ENCODE measurements around the gene LRMDA.
"Not testable (repeated sequence)": the region's sequence is repeated elsewhere in the genome, so short reads cannot be mapped to it uniquely, and the experiment has no call there.

LRMDA gene

DNA sequence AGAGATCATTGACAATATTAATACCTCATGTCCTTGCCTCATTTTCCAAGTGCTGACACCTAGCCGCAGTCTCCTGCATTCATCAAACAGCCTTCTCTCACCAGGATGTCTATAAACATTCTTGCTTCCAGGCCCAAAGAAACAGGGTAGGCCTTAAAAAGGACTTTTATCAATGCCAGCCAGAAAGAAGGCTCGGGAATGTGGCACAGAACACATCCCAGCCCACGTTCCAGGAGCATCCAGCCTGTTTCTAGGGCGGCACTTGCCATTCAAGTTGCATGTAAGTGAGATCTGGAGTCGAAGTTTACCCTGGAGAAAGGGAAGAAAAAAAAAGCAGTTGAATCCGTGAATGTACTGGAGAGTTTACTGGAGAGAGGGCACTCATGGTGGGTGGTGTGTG is 1123.1 kb downstream of the LRMDA start:
- DNase-seq: no peak

DNA sequence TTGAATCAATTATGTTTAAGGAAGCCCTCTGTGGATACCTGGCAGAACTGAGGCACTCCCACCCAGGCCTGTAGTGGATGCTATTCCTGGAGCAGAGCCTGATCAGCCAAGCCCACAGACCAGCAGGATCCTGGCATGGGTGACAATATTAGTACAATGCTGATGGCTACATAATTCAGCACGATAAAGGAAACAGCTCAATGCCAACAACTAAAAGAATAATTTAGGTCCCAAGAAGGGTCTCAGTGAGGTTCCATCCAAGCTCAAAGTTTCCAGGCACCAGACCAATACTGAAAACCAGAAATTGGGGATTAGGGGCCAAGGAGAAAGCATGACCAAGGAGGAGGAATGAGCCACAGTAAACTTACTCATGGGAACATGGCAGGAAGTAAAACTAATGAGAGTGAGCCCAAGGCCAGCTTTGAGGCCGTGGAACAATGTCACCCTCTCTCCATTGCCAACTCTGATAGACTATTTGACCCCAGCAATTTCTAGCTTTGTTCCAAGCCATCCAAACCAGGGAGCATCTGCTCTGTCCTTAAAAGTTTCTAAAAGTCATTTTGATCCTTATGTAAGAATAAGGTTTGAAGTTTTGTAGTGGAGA is 1123.7 kb downstream of the LRMDA start:
- DNase-seq: no peak

DNA sequence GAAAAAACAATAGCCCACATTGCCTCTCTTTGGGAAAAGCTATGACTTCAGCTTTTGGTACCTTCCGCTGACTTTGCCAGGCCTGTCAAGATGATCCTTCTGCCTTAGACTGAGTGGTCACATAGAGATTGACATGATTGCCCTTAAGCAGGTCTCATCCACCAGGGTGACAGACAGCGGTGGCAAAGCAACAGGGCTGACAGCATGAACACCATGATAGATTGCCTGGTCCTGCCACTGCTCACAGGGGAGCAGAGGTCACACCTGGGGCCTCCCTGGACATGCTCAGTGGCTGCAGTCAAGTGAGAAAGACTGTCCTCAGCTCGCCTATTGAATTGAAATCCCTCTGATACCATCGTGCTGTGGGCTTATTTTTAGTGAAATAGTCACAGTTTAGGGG is 1125.9 kb downstream of the LRMDA start:
- DNase-seq: no peak

DNA sequence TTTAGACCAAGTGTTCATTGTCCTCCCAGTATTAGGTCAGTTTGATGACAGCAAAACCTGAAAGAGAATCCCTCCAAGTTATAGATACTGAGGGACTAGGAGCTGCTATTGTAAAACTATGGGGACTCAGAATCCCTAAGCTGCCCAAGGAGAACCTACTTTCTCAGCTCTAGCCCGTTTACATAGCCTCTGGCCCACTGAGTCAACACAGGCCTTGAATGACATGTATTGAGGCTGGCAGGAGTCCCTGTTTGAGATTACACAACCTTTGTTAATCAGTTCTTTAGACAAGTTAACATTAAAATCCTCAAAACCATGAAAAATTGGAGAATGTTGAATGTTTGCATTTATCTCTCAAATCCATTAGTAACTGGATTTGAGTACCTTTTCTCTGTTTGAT is 1127.2 kb downstream of the LRMDA start:
- DNase-seq: no peak

DNA sequence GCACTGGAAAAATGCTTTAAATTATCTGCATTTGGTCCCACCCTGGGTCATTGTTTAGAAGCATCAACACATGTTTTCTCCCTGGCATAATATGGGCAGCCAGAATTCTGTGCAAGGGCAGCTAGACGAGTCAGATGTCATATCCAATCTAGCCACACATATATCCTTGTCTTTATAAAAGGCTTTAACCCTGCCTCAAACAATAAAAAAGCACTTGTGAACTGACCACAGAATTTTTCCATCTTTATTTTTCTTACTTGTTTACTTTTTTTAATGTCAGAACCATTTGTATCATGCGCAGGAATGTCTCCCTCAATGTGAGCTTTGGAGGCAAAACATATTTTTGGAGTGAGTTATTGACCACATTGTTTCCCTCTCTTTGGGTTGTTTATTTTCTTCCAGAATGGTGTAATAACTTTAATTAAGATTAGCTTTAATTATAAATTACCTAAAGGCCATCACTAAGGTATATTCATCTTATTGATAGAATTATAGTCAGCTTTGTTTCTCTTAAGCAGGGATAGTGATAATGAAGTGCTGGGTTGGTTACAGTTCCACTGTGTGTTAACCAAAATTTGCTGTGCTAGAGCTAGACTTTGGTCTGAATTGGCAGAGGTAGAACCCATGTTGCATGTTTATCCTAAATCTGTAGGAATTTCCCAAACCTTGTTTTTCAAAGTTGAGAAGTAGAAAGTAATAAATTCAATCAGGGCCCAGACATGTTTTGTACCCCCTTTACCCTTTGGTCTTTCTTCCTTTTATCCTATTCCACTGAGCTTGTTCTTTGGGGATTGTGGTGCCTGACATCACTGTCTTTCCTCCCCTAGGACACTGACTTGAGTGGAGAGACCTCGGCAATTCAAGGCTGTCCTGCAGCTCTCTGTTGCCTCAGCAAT is 1127.8 kb downstream of the LRMDA start:
- no peak for DNase-seq

DNA sequence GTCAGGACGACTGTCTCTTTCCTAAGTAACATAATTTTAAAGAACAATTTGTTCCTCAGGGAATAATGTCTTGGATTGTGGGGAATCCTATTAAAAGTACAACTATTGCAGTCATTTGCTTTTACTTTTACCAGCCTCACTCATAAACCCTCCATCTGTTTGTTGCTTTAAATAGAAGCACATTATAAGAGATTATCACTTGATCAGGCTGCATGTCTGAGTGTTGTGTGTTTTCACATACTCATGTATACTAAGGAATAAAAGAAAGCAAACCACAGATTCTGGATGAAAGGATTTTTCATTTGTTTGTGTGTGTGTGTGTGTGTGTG is 1128.4 kb downstream of the LRMDA start:
- no peak for DNase-seq

DNA sequence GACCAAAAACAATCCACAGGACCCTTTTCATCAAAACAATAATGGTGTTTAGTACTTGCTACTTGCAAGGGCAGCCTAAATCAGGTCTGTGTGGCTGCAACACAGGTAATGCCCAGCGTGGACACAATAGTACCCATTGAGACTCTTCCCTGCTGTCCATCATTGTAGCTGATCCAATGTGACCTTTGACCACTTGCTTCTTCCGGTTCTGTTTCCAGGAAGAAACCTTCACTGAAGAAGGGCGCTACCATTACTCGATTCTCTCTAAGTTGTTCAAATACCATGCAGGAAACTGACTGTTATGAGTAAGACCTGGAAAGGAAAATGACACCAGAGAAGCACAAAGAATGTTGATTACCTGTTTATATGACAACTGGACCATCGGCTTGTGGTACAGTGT is 1128.9 kb downstream of the LRMDA start:
- DNase-seq: no peak

DNA sequence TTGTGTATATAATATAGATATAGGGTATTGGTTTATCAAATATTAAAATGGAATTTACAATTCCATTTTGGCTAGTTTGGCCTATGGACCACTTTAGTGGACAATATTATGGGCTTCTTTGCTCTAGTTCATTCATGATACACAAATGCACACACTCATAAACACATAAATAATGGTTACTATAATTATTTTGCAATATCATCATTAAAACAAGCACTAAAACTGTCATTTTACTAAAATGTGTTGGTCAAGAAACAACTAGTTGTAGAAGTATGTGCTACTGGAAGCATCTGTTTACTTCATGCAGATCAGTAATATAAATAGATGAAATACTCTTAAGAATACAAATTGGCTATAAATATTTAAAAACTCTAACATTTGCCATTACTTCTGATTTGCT is 1131.9 kb downstream of the LRMDA start:
- no peak for DNase-seq

DNA sequence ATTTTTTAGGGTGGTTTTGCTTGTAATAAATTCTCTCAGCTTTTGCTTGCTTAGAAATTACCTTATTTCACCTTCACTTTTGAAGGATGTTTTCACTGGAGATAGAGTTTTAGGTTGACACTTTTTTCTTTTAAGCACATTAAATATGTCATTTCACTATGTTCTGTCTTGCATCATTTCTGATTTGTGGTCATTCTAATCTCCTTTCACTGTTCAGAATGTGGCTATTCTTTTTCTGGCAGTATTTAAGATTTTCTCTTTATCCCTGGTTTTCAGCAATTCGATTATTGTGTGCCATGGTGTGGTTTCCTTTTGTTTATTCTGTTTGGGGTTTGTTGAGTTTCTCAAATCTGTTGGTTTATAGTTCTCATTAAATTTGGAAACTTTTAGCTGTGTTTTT is 1140.6 kb downstream of the LRMDA start:
- no peak for DNase-seq

DNA sequence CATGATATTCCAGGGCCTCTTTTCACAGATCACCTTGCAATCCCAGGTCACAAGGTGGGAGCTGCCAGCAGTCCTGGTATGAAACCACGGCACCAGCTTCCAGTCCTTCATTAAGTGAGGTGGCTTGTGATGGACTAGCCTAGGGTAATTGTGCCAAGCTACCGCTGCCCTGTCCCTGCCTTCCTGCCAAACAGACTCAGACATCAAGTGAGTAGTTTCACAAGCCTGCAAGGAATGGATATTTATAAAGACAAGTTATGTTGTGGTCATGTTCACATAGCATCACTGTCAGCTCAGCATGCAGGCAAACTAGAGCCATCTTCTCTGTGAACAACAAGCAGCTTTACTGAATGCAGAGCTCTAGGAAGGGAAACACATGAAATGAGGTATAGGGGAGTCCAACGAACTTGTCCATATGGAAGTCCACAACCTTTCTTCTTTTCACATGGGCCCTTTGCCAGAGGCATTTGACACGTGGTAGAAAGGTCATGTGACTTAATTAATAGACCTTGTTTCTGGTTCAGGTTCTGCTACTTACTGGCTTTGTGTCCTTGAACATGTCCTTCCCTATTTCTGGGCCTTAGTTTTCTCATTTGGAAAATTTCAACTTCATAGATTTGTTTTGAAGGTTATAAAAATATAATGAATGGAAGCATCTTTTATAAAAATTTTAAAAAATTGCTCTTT is 1145.0 kb downstream of the LRMDA start:
- DNase-seq: no peak

DNA sequence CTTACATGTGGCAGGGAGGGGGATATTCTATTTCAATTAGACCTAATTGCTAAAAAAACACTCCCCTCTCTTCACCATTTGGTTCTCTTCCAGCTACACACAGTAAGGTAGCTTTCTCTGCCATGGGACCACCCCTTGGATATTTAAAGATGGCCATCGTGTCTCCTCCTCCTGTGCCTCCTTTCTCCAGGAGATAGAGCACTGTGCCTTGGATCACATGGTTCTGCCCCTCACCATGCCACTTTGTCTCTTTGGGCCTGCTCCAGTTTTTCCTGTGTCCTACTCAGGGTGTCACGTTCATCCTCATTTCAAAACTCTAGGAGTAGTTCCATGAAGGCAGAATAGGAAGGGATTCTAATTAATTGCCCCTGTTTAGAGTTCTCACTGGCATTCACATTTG is 1146.0 kb downstream of the LRMDA start:
- DNase-seq: no peak

DNA sequence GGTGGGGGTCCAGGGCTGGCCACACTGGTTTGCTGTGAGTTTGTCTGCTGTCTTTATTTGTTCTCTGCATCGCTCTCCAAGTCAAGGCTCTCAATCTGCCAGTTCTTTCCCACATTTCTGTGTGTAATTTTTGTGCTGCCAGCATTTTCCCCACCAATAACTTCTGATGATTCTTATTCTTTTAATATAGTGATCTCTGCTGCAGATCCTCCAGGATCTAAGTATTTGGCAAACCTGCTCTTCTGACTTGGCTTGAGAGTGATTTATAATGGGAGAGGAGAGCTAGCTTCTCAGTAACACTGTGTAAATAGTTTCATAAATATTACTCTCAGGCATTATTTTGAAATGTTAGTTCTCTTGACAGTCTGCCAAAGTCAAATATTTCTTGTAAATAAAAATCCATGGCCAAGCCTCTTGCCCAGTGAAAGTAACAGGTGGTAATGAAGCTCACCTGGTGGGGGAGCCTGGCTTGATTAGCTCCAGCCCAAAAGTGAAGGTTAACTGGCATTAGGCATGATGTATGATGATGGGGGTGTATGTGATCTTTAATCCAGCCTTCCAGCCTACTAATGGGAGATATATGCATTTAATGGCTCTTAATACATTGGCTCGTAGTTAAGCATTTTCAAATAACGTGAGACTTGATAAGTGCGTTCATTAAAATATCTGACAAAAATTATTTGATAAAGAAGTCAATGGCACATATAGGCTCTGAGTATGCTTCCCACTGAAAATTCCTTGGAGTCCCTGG is 1150.3 kb downstream of the LRMDA start:
- DNase-seq: no peak

DNA sequence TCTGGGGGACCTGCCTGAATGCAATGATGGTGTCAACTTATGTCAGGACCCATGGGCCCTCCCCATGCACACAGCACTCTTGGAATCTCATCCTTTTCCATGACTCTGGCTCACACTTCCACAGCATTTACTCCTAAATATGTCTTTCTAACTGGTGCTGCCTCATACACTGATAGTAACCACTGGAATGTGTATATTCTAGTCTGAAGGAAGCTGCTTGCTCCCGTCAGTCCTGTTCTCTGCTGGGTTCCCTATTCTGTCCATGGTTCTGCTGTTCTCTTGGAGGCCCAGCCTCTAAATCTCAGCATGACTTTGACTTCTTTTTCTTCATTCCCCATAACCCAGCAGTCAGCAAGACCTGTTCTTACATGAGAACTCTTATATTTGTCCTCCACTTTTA is 1151.1 kb downstream of the LRMDA start:
- DNase-seq: no peak

DNA sequence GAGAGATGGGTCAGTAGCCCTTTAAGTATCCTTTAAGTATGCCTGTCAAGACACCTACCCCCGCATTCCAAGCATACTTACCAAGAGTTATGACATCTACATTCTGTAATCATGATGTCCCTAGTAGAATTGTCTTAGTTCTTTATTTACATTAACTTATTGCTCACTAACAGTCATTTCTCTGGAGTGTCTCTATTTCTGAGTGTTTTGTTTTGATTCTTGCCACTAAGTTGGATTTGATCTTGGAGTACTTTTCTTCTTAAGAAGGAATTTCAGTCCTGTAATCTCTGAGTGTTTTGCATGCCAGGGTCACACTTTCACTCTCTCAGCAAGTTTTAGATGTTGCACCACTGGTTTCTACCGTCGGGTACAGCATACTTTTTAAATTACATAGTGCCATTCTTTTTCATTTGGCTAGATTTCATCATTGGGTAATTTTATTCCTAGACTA is 1152.3 kb downstream of the LRMDA start:
- DNase-seq: no peak

DNA sequence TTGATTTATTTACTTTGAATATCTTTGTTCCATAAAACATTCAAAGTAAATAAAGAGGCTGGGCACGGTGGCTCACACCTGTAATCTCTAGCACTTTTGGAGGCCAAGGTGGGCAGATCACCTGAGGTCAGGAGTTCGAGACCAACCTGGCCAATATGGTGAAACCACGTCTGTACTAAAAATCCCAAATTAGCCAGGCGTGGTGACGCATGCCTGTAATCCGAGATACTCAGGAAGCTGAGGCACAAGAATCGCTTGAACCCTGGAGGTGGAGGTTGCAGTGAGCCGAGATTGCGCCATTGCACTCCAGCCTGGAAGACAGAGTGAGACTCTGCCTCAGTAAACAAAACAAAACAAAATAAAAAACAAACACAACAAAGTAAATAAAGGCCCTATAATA is 1153.0 kb downstream of the LRMDA start:
- not testable (repeated sequence) for DNase-seq
